ENCODE data around the gene PI4K2B. TPM values are rescaled to one million over a fixed set of nuclear protein-coding genes. Genes with fewer than 3 reads are reported as not detected.
"Not testable (repeated sequence)": the region's sequence is repeated elsewhere in the genome, so short reads cannot be mapped to it uniquely, and the experiment has no call there.

The PI4K2B gene
- total RNA-seq, 4 donors from 2014 or later, result 34.3 to 53.7 (median 49.1) TPM

- H3K27ac ChIP-seq, result peak overlapping the region; percentile 89 to 96 (median 92)
- 10 to 12% methylated on average over 2 of the region's 2 CpGs for WGBS, 2 donors
- intact Hi-C loops (cut with DNase I), result no loop called here
These were observed 19.2 kb downstream of the PI4K2B start for GRCh38 chr4:25253071-25253445.

GRCh38 chr4:25253786-25254185 lies 20.0 kb downstream of the PI4K2B start:
- Histone ChIP-seq H3K27ac (peak overlapping the region; percentile 89 to 96 (median 92)), H3K4me1 (peaks cover 15 to 45% of the 10 kb centered on the region in 2 donors)
- peak; percentile 31 to 40 for DNase-seq
- H3K27me3 ChIP-seq; H3K9me3 ChIP-seq; H3K4me3 ChIP-seq (replicated peaks in 1 of 3); H3K36me3 ChIP-seq; intact Hi-C loops (cut with DNase I): not testable (repeated sequence)
- 87 to 94% methylated on average over 12 of the region's 12 CpGs for WGBS, 2 donors

More at GRCh38 chr4:25253071-25253445, 19.2 kb downstream of the PI4K2B start:
- no peak for DNase-seq
- TF ChIP-seq POLR2A (IDR thresholded peaks at IDR 0.05), result no peak
- TF ChIP-seq, protein P1, sequence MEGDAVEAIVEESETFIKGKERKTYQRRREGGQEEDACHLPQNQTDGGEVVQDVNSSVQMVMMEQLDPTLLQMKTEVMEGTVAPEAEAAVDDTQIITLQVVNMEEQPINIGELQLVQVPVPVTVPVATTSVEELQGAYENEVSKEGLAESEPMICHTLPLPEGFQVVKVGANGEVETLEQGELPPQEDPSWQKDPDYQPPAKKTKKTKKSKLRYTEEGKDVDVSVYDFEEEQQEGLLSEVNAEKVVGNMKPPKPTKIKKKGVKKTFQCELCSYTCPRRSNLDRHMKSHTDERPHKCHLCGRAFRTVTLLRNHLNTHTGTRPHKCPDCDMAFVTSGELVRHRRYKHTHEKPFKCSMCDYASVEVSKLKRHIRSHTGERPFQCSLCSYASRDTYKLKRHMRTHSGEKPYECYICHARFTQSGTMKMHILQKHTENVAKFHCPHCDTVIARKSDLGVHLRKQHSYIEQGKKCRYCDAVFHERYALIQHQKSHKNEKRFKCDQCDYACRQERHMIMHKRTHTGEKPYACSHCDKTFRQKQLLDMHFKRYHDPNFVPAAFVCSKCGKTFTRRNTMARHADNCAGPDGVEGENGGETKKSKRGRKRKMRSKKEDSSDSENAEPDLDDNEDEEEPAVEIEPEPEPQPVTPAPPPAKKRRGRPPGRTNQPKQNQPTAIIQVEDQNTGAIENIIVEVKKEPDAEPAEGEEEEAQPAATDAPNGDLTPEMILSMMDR (IDR thresholded peaks at IDR 0.05), result no peak
- peaks cover 19 to 49% of the 10 kb centered on the region in 2 donors for H3K4me1 ChIP-seq
- no peak overlapping the region for H3K4me3 ChIP-seq (replicated peaks in 1 of 3)
- H3K9me3 ChIP-seq, result no peaks in the 10 kb centered on the region
- H3K27me3 ChIP-seq, result no peaks in the 10 kb centered on the region
- peaks cover 6 to 10% of the 10 kb centered on the region in 2 donors for H3K36me3 ChIP-seq

GRCh38 chr4:25258980-25259578 lies 25.2 kb downstream of the PI4K2B start:
- Histone ChIP-seq H3K9me3 (no peaks in the 10 kb centered on the region), H3K4me3 (replicated peaks in 1 of 3) (no peak overlapping the region), H3K27me3 (no peaks in the 10 kb centered on the region), H3K4me1 (peaks cover 0 to 5% of the 10 kb centered on the region in 2 donors), H3K27ac (no peak overlapping the region), H3K36me3 (peaks cover 10 to 17% of the 10 kb centered on the region in 2 donors)
- 95 to 96% methylated on average over 2 of the region's 2 CpGs for WGBS, 2 donors
- TF ChIP-seq, protein P1 (IDR thresholded peaks at IDR 0.05), result no peak
- TF ChIP-seq POLR2A (IDR thresholded peaks at IDR 0.05), result no peak
- DNase-seq, result no peak
- intact Hi-C loops (cut with DNase I), result no loop called here

DNA sequence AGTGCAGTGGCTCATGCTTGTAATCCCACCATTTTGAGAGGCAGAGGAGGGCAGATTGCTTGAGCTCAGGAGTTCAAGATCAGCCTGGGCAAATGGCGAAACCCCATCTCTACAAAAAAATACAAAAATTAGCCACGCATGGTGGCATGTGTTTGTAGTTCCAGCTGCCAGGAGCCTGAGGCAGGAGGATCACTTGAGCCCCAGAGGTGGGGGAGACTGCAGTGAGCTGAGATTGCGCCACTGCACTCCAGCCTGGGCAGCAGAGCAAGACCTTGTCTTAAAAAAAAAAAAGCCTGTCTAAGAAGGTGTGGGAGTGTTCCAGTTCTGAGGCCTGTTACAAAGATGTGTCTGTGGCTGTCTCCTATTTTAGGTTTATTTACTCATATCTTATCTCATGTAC lies 38.0 kb downstream of the PI4K2B start:
- H3K27me3 ChIP-seq, result no peaks in the 10 kb centered on the region
- DNase-seq, result peak; percentile 35 to 46
- 69 to 86% methylated on average over 3 of the region's 3 CpGs for WGBS, 2 donors
- H3K4me3 ChIP-seq (replicated peaks in 1 of 3), result no peak overlapping the region
- TF ChIP-seq, protein P1 (IDR thresholded peaks at IDR 0.05), result no peak
- no peak for TF ChIP-seq POLR2A (IDR thresholded peaks at IDR 0.05)
- intact Hi-C loops (cut with DNase I), result no loop called here
- H3K9me3 ChIP-seq, result no peaks in the 10 kb centered on the region
- H3K27ac ChIP-seq, result peak overlapping the region in 1 of 3 donors; percentile 42
- peaks cover 1 to 6% of the 10 kb centered on the region in 2 donors for H3K36me3 ChIP-seq
- no peaks in the 10 kb centered on the region for H3K4me1 ChIP-seq

DNA sequence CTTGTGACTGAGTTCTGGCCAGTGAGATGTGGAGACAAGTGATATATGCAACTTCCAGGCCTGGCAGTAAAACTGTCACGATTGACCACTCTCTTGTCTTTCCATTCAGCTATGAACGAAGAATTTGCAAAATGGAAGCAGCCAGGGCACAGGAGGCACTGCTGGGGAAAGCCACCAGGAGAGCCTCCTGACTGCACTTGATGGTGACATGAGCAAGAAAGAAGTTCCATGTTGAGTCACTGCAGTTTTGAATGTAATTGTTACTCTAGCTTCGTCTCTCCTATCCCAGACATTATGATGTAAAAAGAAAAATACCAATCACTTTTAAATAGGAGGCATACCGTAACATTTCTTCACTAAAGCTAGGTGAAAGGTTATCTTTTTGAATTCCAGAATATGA lies 46.4 kb downstream of the PI4K2B start:
- 69 to 74% methylated on average over 4 of the region's 4 CpGs for WGBS, 2 donors

More for the DNA sequence above, 46.4 kb downstream of the PI4K2B start:
- Histone ChIP-seq H3K9me3 (no peaks in the 10 kb centered on the region), H3K27ac (no peak overlapping the region), H3K27me3 (no peaks in the 10 kb centered on the region), H3K36me3 (peaks cover 0 to 9% of the 10 kb centered on the region in 2 donors), H3K4me1 (no peaks in the 10 kb centered on the region), H3K4me3 (replicated peaks in 1 of 3) (no peak overlapping the region)
- no peak for DNase-seq
- intact Hi-C loops (cut with DNase I), result no loop called here
- TF ChIP-seq, protein P1 (IDR thresholded peaks at IDR 0.05), result no peak
- TF ChIP-seq POLR2A (IDR thresholded peaks at IDR 0.05), result no peak
